Mucosa of descending colon (tissue), 3 donors: ENCODE measurements around the gene FAM174A. TPM values are rescaled to one million over a fixed set of nuclear protein-coding genes. Genes with fewer than 3 reads are reported as not detected.

Source experiments
- ATAC-seq: fragments of 200-7000 bp; cut with Tn5 transposase; one replicate; pipeline ENCODE4 v1.9.1; 2020; ENCODE audit warnings: mild to moderate bottlenecking, moderate library complexity
- DNase-seq, 3 donors: peaks; one replicate each; pipeline ENCODE4 v3.0.0-alpha.2; 2020
- H3K36me3 ChIP-seq: fragments of 200-600 bp; one replicate; pipeline ENCODE4 v1.8.0; 2021; ENCODE audit warnings: low read depth, mild to moderate bottlenecking
- H3K4me1 ChIP-seq: fragments of 200-600 bp; one replicate; pipeline ENCODE4 v1.8.0; 2021; ENCODE audit warnings: low read depth, mild to moderate bottlenecking
- H3K4me3 ChIP-seq: fragments of 200-600 bp; one replicate; pipeline ENCODE4 v1.8.0; 2021; ENCODE audit warnings: mild to moderate bottlenecking
- H3K9me3 ChIP-seq: fragments of 200-600 bp; one replicate; pipeline ENCODE4 v1.8.0; 2021; ENCODE audit warnings: mild to moderate bottlenecking
- CTCF ChIP-seq: fragments of 200-600 bp; IDR thresholded peaks from one replicate; pipeline ENCODE4 v1.8.0; 2022; ENCODE audit warnings: antibody characterized with exemption, mild to moderate bottlenecking
- intact Hi-C, 2 donors: fragments of 100-400 bp; cut with DNase I in 1 of 2; cut with micrococcal nuclease in 1 of 2; formaldehyde crosslinking; loops; one replicate each; pipeline versions ENCODE4 v1.11.0 to v1.11.1; 2022; cut with DNase I, micrococcal nuclease
- total RNA-seq, 3 donors: library from RNA; stranded (reverse); fragmentation: NEBNext Ultra II Directional in 2 of 3; extraction: Animal tissue kit (Norgen Biotek cat#: 25700) in 2 of 3; gene quantifications; one replicate each; pipeline versions ENCODE4 v1.2.1 to v1.2.4, GENCODE V29; 2021 to 2023
- donor health status: DM: no; HTN: no; CAD: no; lungs with moderate emphysema.
- donor health status: DM: no; HTN: no; CAD: no.
- donor health status: DM: no; HTN: yes; CAD: no.

Gene FAM174A
- total RNA-seq, 3 donors from 2014 or later, result 14.0 to 15.7 (median 14.5) TPM

GRCh38 chr5:100609594-100609993 is 74.4 kb downstream of the FAM174A start:
- DNase-seq (no peak), ATAC-seq (no peak)
- no peak overlapping the region for H3K4me3 ChIP-seq
- H3K36me3 ChIP-seq, result no peaks in the 10 kb centered on the region
- no peaks in the 10 kb centered on the region for H3K4me1 ChIP-seq
- no peaks in the 10 kb centered on the region for H3K9me3 ChIP-seq
- no peak for TF ChIP-seq CTCF
- intact Hi-C loops, result no loop called here

- DNase-seq (no peak), ATAC-seq (no peak)
- Histone ChIP-seq H3K9me3 (no peaks in the 10 kb centered on the region), H3K4me3 (no peak overlapping the region), H3K36me3 (no peaks in the 10 kb centered on the region), H3K4me1 (no peaks in the 10 kb centered on the region)
- intact Hi-C loops, result no loop called here
- no peak for TF ChIP-seq CTCF
Observed at GRCh38 chr5:100614308-100614707, 79.1 kb downstream of the FAM174A start.

DNA sequence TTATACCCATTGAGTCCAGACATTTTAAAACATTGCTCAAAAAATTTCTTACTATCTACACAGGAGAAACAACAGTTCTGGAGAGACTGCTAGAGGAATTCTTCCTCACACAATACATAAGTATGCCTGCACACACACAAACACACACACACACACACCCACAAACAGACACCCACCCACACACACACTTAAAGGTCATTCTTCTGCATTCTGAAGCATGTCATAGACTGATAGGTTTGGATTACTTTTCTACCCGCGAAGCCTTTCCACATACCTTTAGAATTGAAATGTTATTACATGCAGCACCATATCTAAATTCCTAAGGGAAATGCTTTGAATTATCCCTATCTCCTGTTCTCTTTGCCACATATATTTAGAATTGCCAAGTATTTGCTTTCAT is 80.2 kb downstream of the FAM174A start:
- no peak for DNase-seq
- Histone ChIP-seq H3K4me1 (no peaks in the 10 kb centered on the region), H3K36me3 (no peaks in the 10 kb centered on the region), H3K4me3 (no peak overlapping the region), H3K9me3 (no peaks in the 10 kb centered on the region)
- no peak for ATAC-seq
- intact Hi-C loops, result no loop called here
- TF ChIP-seq CTCF, result no peak

GRCh38 chr5:100616291-100616690 is 81.1 kb downstream of the FAM174A start:
- Histone ChIP-seq H3K4me3 (no peak overlapping the region), H3K4me1 (no peaks in the 10 kb centered on the region), H3K9me3 (no peaks in the 10 kb centered on the region), H3K36me3 (no peaks in the 10 kb centered on the region)
- intact Hi-C loops, result no loop called here
- no peak for DNase-seq
- ATAC-seq, result no peak
- TF ChIP-seq CTCF, result no peak

DNA sequence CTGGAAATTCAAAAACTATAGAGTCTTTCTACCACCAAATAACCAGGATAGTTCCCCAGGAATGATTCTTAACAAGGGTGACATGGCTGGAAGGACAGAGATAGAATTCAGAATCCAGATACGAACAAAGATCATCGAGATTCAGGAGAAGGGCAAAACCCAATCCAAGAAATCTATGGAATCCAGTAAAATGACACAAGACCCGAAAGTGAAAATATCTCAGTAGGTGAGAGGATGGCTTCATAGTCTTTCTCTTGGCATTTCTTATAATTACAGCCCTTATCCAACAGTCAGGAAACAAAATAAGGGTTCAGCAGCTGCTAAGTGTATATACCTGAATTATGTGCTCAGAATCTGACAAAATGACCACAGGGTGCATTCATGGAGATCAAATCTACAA is 81.8 kb downstream of the FAM174A start:
- Histone ChIP-seq H3K36me3 (no peaks in the 10 kb centered on the region), H3K4me1 (no peaks in the 10 kb centered on the region), H3K4me3 (no peak overlapping the region), H3K9me3 (no peaks in the 10 kb centered on the region)
- ATAC-seq (no peak), DNase-seq (no peak)
- intact Hi-C loops, result no loop called here
- TF ChIP-seq CTCF, result no peak

DNA sequence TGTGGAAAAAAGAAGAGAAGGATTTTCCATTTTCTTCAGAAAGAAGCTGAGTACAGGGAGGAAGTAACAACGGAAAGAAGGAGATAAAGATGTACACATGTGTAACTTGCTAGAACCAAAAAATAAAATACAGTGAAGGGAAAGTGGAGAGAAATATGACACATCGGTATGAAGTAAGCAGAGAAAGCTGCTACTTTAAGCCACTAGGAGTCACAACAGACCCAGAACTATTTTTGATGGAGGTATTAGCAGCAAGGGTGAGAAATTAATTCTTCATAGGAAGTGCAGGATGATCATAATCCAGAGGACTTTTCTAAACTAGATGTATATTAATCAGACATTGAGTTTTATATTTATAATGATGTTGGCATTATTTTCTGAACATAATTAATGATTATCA is 88.5 kb downstream of the FAM174A start:
- no peak overlapping the region for H3K4me3 ChIP-seq
- ATAC-seq (no peak), DNase-seq (no peak)
- intact Hi-C loops, result no loop called here
- H3K9me3 ChIP-seq, result no peaks in the 10 kb centered on the region
- H3K36me3 ChIP-seq, result no peaks in the 10 kb centered on the region
- no peaks in the 10 kb centered on the region for H3K4me1 ChIP-seq
- TF ChIP-seq CTCF, result no peak
